Lower leg skin (tissue), 3 donors: ENCODE results near the gene AK8.

Experiments
- CTCF ChIP-seq, 3 donors: fragments of 450-650 bp; IDR thresholded peaks; one replicate each; pipeline ENCODE4 v1.5.1; 2016; ENCODE audit warnings: antibody characterized with exemption in 3 of 3, mild to moderate bottlenecking in 3 of 3, moderate library complexity in 2 of 3
- POLR2A ChIP-seq, 2 donors: fragments of 450-650 bp; IDR thresholded peaks; one replicate each; pipeline ENCODE4 v1.6.1; 2016 to 2017; ENCODE audit warnings: antibody characterized with exemption in 2 of 2, mild to moderate bottlenecking in 1 of 2, moderate library complexity in 1 of 2

- no peak for TF ChIP-seq CTCF (IDR thresholded peaks at IDR 0.05)
- no peak for TF ChIP-seq POLR2A (IDR thresholded peaks at IDR 0.05)
Measured at GRCh38 chr9:132808645-132809044, 69.4 kb downstream of the AK8 start.
